Measurements from ENCODE around the gene NHERF1. TPM values are rescaled to one million over a fixed set of nuclear protein-coding genes. Genes with fewer than 3 reads are reported as not detected.

The NHERF1 gene
- 13.9 TPM for total RNA-seq
- long read RNA-seq, transcript SLC9A3R1-201 (6 exons, 1,969 nt) = major isoform, 41 of 43 reads
- long read RNA-seq, partial matches to known transcripts = 0 of 43 reads
- long read RNA-seq, other reads (novel, unspliced or antisense) = 1 of 43 reads

- peak; percentile 100 for DNase-seq (ENCODE audit: low spot score)
Observed at GRCh38 chr17:74748529-74749278, at the start of gene NHERF1. TSS of gene NHERF1 (plus strand) at chr17:74748628. CDS start at chr17:74748847, 219 bp downstream.

- DNase-seq (ENCODE audit: low spot score) = no peak
Observed at GRCh38 chr17:74699236-74699635, 49.2 kb upstream of the NHERF1 start.

GRCh38 chr17:74702116-74702871 is 46.1 kb upstream of the NHERF1 start:
- no peak for DNase-seq (ENCODE audit: low spot score)

- no peak for DNase-seq (ENCODE audit: low spot score)
Observed at GRCh38 chr17:74703311-74703710, 45.1 kb upstream of the NHERF1 start.

GRCh38 chr17:74704544-74704943 is 43.9 kb upstream of the NHERF1 start:
- no peak for DNase-seq (ENCODE audit: low spot score)

GRCh38 chr17:74711058-74711824 is 37.2 kb upstream of the NHERF1 start:
- no peak for DNase-seq (ENCODE audit: low spot score)

GRCh38 chr17:74712301-74712700 is 36.1 kb upstream of the NHERF1 start:
- DNase-seq (ENCODE audit: low spot score) = no peak

GRCh38 chr17:74712756-74713155 is 35.7 kb upstream of the NHERF1 start, which contains the start of gene CD300LF:
TSS of gene CD300LF (minus strand) at chr17:74712923. CDS start at chr17:74712866, 57 bp downstream.
- no peak for DNase-seq (ENCODE audit: low spot score)

- DNase-seq (ENCODE audit: low spot score) = no peak
Observed at GRCh38 chr17:74713171-74713755, 35.2 kb upstream of the NHERF1 start.

GRCh38 chr17:74715144-74715543 is 33.3 kb upstream of the NHERF1 start:
- no peak for DNase-seq (ENCODE audit: low spot score)

GRCh38 chr17:74720506-74720905 is 27.9 kb upstream of the NHERF1 start:
- no peak for DNase-seq (ENCODE audit: low spot score)

GRCh38 chr17:74722782-74723181 is 25.6 kb upstream of the NHERF1 start:
- no peak for DNase-seq (ENCODE audit: low spot score)

- no peak for DNase-seq (ENCODE audit: low spot score)
Observed at GRCh38 chr17:74723891-74724290, 24.5 kb upstream of the NHERF1 start.

- no peak for DNase-seq (ENCODE audit: low spot score)
Observed at GRCh38 chr17:74725111-74725510, 23.3 kb upstream of the NHERF1 start.

- no peak for DNase-seq (ENCODE audit: low spot score)
Observed at GRCh38 chr17:74728033-74728701, 20.3 kb upstream of the NHERF1 start.

GRCh38 chr17:74728702-74729075 is 19.7 kb upstream of the NHERF1 start:
- DNase-seq (ENCODE audit: low spot score) = no peak

- no peak for DNase-seq (ENCODE audit: low spot score)
Observed at GRCh38 chr17:74729368-74729767, 19.1 kb upstream of the NHERF1 start.

- DNase-seq (ENCODE audit: low spot score) = no peak
Observed at GRCh38 chr17:74729866-74730265, 18.6 kb upstream of the NHERF1 start.

- no peak for DNase-seq (ENCODE audit: low spot score)
Observed at GRCh38 chr17:74730491-74731346, 17.7 kb upstream of the NHERF1 start.

GRCh38 chr17:74731347-74731605 is 17.2 kb upstream of the NHERF1 start:
- no peak for DNase-seq (ENCODE audit: low spot score)
